Tibial nerve (tissue), 3 donors: ENCODE data around the gene IMPACT.

Experiments used
- POLR2A ChIP-seq, 2 donors: fragments of 450-650 bp; IDR thresholded peaks; one replicate each; pipeline ENCODE4 v1.6.1; 2017; ENCODE audit warnings: antibody characterized with exemption in 2 of 2, mild to moderate bottlenecking in 2 of 2, moderate library complexity in 2 of 2
- TF ChIP-seq, protein P1 (sequence below), 5 experiments: fragments of 200-600 bp in 3 of 5; fragments of 450-650 bp in 2 of 5; sonication (generic) in 3 of 5; IDR thresholded peaks; one replicate each; pipeline ENCODE4 v1.5.1; 2016 to 2019; ENCODE audit warnings: antibody characterized with exemption in 5 of 5, mild to moderate bottlenecking in 3 of 5, moderate library complexity in 2 of 5

DNA sequence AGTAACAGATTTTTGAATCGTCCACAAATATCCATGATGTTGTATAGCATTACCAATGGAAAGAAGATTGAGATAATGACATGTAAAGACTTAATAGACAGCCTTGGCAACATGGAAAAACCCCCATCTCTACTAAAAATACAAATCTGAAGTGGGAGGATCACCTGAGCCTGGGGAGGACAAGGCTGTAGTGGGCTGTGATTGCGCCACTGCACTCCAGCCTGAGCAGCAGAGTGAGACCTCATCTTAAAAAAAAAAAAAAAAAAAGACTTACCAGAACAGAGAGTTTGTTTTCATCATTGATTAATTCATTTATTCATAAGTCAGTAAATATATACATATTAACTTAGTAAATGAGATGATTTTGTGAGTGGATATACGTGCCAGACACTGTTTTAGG is 21.9 kb upstream of the IMPACT start:
- TF ChIP-seq, protein P1, sequence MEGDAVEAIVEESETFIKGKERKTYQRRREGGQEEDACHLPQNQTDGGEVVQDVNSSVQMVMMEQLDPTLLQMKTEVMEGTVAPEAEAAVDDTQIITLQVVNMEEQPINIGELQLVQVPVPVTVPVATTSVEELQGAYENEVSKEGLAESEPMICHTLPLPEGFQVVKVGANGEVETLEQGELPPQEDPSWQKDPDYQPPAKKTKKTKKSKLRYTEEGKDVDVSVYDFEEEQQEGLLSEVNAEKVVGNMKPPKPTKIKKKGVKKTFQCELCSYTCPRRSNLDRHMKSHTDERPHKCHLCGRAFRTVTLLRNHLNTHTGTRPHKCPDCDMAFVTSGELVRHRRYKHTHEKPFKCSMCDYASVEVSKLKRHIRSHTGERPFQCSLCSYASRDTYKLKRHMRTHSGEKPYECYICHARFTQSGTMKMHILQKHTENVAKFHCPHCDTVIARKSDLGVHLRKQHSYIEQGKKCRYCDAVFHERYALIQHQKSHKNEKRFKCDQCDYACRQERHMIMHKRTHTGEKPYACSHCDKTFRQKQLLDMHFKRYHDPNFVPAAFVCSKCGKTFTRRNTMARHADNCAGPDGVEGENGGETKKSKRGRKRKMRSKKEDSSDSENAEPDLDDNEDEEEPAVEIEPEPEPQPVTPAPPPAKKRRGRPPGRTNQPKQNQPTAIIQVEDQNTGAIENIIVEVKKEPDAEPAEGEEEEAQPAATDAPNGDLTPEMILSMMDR (IDR thresholded peaks at IDR 0.05), result no peak
- no peak for TF ChIP-seq POLR2A (IDR thresholded peaks at IDR 0.05)
